Stimulated activated CD8-positive, alpha-beta memory T cell treated with anti-CD3 and anti-CD28 coated beads, Interleukin-4, amount 100 ng/mL, for 1 hour (primary cell): Measurements from ENCODE around the gene MISP3.
A peak's percentile ranks its signal among the peaks of the same experiment; 100 is the strongest.

ENCODE experiments used
- DNase-seq, 2 donors: peaks; one replicate each; pipeline ENCODE4 v3.0.0-alpha.2; 2020; ENCODE audit warnings: low read depth in 2 of 2, low spot score in 1 of 2

Gene MISP3

DNA sequence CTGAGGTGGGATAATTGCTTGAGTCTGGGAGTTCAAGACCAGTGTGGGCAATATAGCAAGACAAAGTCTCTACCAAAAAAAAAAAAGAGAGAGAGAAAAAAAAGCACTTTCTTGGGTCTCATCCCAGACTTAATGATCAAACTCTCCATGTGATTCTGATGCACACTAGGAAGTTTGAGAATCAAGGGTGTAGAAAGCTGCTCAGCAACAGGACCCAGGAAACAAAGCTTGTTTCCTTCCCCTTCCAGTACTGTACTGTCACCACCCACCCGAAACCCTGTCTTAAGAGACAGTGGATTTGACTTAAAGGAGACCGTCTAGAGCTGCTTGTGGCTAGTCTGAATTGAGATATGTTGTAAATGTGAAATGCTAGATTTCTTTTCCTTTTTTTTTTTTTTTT lies 5.8 kb downstream of the MISP3 start:
- DNase-seq, result no peak

GRCh38 chr19:14080887-14081796 lies 8.6 kb downstream of the MISP3 start:
- peak; percentile 99 to 100 for DNase-seq

DNA sequence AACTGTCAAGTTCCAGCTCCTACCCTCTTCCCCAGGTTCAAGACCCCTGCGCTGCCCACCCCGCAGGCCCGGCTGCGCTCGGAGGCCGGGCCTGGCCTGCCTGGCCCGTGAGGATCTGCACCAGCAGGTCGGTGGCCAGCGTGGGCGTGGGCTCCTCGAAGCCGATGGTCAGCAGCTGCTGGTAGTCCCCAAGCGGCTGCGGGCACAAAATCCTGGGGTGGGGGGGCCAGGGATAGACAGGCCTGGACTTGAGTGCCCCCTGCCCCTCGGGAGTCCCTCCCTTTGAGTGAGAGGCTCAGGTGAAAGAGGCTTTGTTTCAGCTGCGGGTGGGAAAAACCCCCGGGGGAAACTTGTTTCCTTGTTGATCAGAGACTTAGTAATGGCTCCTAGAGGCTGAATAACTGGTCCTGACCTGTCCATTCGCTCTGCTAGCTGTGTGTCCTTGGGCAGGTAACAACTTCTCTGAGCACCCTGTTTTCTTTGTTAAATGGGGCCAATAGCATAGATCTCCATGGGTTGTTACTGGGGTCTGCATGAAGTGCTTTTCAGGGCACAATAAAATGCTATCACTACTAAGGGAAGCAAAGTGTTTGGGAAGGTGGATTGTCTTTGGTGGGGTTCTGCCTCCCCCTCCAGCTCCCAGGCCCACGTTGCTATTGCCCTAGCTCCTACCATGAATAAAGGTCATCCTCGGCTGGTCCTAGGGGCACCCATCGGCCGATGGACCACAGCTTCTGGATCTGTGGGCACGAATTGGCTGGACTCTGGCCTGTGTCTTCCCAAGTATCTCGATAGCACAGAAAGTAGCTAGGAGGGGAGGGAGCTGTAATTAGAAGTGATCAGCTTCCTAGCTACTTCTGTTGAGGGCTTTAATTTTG lies 9.4 kb downstream of the MISP3 start:
- DNase-seq, result no peak

GRCh38 chr19:14082675-14082960 lies 10.0 kb downstream of the MISP3 start:
- no peak for DNase-seq

- no peak for DNase-seq
These were observed 12.9 kb downstream of the MISP3 start, which contains the start of gene C19orf67 for GRCh38 chr19:14085309-14085995. Gene C19orf67, minus strand, starts transcription at chr19:14085783. Its CDS starts 156 bp downstream, at chr19:14085627.

- no peak for DNase-seq
These were observed 13.5 kb downstream of the MISP3 start for GRCh38 chr19:14086098-14086497.

DNA sequence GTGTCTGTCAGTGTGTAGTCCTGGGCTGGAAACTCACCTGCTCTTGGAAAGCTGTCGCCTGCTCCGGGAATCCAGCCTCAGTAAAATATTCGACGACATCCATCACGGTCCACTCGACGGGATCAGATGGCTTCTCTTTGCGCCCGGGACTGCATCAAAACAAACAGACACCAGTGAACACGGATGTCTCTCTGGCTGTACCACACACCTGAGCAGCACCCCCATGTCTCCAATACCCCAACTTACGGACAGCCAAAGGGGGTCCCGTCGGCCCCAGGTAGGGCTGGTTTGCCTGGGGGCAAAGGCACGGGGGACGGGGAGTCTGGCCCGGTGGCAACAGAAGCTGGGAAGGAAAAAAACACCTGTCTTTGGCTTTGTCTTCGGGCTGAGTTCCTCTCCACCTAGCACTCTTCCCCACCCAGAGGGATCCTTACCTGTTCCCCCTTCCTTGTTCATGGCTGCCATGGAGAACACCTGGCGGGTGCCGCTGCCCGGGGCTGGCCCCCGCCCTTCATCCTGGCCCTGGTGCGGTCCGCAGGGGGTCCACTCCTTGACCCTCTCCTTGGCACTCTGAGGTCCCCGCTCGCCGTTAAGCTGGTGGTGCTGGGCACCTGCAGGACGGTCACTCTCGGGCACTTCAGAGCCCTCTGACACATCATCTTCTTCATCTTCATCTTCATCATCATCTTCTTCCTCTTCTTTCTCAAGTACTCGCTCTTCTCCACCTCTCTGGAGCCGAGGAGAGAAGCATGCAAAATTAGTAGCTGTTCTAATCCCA lies 16.2 kb downstream of the MISP3 start:
- no peak for DNase-seq

DNA sequence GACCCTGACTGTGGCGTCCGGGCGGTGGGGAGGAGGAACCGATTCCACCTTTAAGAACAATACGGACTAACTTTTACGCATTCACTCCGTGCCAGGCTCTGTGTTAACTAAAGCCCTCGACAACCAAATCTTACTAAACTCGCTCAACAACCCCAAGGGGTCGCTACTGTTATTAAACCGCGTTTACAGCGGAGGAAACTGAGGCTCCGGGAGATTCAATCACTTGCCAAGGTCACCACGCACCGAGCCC lies 16.8 kb downstream of the MISP3 start:
- no peak for DNase-seq

- no peak for DNase-seq
These were observed 17.3 kb downstream of the MISP3 start for GRCh38 chr19:14089662-14090508.

- peak; percentile 74 to 78 for DNase-seq
These were observed 18.0 kb downstream of the MISP3 start, which contains the start of gene SAMD1 for GRCh38 chr19:14090509-14091080. Gene SAMD1, minus strand, starts transcription at chr19:14090751.

- DNase-seq, result no peak
These were observed 18.7 kb downstream of the MISP3 start for GRCh38 chr19:14091081-14091812.

GRCh38 chr19:14091813-14092462 lies 19.4 kb downstream of the MISP3 start:
- DNase-seq, result no peak

DNA sequence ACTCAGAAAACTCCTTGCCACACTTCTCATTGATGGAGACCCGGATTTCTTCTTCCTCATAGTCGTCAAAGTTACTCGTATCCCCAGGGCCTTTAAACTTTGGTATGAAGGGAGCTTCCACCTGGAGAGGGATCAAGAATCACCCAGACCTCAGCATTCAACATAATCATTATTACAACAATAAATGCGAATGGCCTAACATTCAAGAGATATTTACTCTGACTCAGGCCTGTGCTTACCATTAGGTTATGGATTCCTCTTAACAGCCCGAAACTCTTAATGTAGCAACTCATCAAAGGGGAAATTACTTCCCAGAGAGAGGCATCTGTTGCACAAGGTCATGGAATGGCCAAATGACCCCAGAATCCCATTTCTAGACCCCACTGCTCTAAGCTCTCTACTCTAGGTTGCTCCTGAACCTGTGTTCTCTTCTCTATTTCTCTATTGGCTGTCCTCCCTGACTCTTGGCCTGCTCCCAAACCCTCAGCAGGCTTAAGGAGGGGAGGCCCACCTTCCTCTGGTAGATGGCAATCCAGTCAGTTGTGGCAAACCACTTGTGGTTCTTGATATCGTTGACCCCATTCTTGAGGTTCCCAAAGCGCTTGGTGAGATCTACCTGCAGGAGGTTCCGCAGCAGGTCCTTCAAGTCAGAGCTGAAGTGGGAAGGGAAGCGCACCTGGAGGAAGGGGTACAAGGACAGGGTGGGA lies 20.7 kb downstream of the MISP3 start:
- no peak for DNase-seq

- DNase-seq, result no peak
These were observed 22.3 kb downstream of the MISP3 start for GRCh38 chr19:14094854-14095253.

DNA sequence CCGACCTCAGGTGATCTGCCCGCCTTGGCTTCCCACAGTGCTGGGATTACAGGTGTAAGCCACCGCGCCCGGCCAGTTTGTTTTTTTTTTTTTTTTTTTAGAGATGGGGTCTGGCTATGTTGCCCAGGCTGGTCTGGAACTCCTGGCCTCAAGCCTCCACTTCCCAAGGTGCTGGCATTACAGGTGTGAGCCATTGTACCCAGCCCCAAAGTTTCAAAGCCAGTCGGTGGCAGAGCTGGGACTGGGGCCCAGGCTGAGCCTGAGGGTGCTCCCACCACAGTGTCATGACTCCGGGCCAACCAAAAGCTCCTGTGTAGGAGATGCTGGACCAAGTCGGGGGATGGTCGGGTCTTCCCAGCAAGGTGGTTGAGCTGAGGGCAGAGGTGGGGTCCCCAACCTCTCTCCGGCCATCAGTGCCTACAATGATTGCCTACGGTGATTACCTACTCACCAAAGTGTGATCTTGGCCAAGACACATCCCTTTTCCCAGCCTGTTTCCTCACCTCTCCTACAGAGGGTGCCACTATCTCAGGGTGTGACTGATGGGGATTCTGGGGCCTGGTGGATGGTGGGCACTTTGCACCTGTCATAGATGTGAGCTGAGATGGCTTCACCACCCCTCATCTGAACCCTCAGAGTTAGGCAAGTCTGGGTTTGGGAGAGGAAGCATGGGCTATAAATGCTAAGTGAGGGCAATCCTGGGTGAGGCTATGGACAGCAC lies 23.8 kb downstream of the MISP3 start:
- DNase-seq, result no peak

DNA sequence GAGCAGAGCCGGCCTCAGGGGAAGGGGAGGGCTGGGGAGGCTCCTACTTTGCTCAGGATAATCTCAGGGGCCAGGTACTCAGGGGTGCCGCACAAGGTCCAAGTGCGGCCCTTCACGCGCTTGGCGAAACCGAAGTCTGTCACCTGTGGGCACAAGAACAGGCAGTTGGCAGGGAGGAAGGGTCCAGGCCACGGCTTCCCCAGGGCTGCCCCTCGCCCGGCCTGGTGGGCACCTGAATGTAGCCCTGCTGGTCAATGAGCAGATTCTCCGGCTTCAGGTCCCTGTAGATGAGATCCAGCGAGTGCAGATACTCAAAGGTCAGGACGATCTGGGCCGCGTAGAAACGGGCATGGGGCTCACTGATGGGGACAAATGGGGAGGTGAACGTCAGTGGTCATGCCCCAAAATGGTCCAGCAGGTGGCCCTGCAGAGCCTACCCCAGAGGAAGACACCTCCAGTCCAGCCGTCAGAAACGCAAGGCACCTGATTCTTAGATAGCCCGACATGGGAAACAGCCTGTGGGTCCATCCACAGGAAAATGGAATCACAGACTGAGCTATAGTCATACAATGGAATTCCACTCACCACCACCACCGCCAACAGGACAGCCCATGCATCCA lies 25.1 kb downstream of the MISP3 start:
- no peak for DNase-seq

- DNase-seq, result no peak
These were observed 28.5 kb downstream of the MISP3 start for GRCh38 chr19:14101003-14101545.
